ENCODE data around the gene GSE1.

- TF ChIP-seq ZNF707 (tag by site-specific recombination; IDR thresholded peaks at IDR 0.05) = no peak
- TF ChIP-seq, protein P1, sequence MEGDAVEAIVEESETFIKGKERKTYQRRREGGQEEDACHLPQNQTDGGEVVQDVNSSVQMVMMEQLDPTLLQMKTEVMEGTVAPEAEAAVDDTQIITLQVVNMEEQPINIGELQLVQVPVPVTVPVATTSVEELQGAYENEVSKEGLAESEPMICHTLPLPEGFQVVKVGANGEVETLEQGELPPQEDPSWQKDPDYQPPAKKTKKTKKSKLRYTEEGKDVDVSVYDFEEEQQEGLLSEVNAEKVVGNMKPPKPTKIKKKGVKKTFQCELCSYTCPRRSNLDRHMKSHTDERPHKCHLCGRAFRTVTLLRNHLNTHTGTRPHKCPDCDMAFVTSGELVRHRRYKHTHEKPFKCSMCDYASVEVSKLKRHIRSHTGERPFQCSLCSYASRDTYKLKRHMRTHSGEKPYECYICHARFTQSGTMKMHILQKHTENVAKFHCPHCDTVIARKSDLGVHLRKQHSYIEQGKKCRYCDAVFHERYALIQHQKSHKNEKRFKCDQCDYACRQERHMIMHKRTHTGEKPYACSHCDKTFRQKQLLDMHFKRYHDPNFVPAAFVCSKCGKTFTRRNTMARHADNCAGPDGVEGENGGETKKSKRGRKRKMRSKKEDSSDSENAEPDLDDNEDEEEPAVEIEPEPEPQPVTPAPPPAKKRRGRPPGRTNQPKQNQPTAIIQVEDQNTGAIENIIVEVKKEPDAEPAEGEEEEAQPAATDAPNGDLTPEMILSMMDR (tag by site-specific recombination; IDR thresholded peaks at IDR 0.05) = no peak
- TF ChIP-seq ZNF549 (tag by site-specific recombination; IDR thresholded peaks at IDR 0.05) = no peak
- TF ChIP-seq ZNF629 (tag by site-specific recombination; IDR thresholded peaks at IDR 0.05) = no peak
Measured at GRCh38 chr16:85697431-85697830, 84.3 kb downstream of the GSE1 start.
